NCI-H82 treated with DMSO at 0.1 percent for 48 hours (cell line): ENCODE results near the gene TBL1X.

ENCODE experiments used
- DNase-seq: peaks from one replicate; lab custom pipeline; 2025; ENCODE audit not compliant: unreplicated experiment; lab: John Stamatoyannopoulos, UW

Gene TBL1X

DNA sequence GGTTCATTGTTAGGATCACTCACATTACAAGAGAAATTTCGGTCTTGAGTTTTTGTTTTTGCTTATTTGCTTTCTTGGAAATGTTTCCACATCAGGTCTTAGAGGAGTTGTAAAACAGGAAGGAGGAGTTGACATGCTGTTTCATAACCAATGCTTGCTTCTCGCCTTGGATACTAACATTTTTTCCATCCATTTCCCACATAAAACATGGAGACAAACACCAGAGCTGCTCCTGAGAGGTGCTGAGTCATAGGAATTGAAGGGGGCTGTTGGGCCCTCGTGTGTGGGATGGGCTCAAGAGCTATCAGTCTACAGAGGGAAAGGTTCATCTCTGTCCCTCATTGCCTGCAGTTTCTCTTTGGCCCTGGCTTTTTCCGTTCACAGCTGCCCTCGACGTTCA, 29.9 kb downstream of the TBL1X start:
- no peak for DNase-seq

DNA sequence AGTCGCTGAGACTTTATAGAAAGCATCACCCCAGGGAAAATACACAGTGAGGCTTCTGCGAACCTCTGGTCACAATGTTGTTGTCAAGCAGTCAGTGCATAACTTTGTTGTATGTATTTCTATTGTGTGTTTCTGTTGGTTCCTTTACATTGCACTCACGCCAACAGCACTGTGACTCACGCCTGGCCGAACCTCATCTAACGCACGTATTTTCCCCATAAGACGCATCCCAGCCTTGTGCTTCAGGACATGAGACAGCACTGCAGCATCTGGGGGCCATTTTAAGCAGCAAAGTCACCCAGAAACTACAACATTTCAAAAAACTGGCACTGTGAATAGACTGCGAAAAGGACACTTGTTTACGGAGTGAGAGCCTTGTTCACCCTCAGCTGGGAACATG, 30.6 kb downstream of the TBL1X start:
- DNase-seq: no peak

DNA sequence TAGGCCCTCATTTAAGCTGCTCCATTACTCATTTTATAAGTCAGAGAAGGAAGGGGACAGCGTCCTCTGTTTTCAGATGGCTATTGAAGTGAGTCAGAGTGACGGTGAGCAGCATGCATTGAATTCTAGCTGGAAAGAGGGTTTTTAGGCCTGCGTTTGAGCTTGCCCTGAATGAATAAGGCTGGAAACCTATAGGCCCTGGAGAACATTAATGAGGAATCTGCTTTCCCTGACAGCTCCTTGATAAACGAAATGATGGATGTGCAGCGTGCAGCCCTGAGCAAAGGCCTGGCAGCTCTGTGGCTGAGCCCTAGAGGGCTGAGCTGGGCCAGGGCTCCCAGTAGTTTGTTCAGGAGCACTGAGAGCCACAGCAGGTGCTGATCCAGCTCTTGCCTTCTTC, 33.4 kb downstream of the TBL1X start:
- DNase-seq: no peak

DNA sequence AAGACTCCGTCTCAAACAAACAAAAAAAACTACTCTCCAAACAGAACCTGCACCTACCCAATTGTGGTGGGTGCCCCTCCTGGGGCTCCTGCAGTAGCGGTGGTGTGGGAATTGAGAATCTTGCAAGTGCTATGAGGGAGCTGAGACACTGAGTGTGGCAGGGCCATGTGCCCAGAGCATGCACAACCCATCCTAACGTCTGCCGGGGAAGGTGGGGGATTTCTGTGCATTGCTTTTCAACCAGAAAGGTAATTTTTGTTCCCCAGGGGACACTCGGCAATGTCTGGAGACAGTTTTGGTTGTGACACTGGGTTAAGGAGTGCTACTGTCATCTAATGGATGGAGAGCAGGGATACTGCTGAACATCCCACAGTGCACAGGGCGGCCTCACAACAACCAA, 35.7 kb downstream of the TBL1X start:
- DNase-seq: no peak

DNA sequence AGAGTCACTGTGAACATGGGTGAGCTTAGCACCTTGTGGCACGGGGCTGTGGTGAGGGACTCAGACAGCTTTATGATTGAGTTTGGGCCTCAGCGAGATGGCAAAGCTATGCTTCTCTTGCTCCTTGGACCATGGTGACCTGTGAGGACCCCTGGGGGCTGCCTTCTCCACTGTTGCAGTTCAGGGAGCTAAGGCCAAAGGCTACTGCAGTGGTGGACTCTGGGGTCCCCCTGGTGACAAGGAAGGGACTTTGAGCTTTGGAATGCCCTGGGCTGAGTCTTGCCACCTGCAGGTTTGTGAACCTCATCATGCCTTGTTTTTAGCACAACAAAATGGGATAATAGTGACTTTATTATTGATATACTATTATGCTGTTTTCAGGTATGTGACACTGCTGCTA, 36.5 kb downstream of the TBL1X start:
- DNase-seq: no peak

DNA sequence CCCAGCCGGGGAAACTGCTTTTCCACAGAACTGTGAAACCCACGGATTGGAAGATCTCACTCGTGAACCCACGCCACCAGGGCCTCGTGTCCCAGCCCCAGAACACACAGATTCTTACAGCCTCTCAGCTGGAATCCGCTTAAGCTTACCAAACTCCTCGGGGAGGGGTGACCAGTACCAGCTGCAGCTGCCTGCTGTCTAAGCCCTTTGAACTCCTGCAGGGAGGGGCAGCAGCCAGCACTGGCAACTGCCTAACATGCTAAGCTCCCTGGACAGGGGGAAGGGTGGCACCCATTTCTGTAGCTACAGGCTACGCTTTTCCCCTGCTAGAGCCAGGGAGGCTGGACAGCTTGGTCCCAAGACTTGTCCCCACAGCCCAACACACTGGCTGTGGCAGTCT, 38.4 kb downstream of the TBL1X start:
- no peak for DNase-seq

DNA sequence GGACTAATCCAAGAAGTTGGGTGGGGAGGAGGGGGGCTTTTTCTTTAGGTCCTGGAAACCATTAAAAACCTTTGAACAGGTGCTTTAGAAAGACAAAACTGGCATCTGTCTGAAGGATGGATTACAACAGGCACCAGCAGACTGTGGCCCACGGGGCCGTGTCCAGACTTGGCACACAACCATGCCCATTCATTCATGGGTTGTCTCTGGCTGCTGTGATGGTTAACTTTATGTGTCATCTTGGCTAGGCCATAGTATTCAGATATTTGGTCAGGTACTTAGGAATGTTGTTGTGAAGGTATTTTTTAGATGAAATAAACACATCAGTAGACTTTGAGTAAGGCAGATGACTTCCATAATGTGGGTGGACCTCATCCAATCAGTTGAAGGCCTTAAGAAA, 45.5 kb downstream of the TBL1X start:
- DNase-seq: no peak

DNA sequence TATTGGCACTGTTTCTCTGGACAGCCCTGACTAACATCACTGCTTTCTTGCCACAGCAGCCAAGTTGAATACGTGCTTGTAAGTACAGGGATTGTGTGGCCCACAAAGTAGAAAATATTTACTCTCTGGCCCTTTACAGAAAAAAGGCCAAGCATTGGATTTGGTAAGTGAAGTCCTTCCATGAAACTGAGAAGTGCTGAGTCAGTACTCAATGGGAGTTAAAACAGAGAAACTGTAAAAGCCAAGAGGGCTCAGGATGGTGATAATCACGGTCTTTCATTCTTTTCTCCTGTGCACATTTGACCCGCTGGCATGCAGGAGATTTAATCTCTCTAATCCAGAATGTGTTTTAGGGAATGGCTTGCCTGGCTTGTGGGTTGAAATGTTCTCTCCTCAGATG, 46.1 kb downstream of the TBL1X start:
- DNase-seq: no peak

DNA sequence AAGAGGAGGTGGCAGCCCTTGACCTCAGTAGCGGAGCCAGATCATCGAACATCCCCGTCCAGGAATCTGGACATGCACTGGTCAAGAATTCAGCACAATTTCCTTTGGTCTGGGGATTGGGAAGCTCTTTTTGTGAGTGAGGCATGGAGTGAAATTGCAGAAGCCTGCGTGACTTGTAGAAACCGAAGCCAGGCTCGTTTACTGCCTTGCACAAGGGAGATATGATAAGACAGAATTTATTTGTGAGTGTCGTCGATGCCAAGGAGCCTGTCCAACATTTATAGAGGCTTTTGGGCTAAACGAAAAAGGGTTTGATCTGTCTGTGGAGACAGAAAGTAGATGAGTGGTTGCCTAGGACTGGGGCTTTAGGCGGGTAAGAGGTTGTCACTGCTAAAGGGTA, 50.6 kb downstream of the TBL1X start:
- no peak for DNase-seq

DNA sequence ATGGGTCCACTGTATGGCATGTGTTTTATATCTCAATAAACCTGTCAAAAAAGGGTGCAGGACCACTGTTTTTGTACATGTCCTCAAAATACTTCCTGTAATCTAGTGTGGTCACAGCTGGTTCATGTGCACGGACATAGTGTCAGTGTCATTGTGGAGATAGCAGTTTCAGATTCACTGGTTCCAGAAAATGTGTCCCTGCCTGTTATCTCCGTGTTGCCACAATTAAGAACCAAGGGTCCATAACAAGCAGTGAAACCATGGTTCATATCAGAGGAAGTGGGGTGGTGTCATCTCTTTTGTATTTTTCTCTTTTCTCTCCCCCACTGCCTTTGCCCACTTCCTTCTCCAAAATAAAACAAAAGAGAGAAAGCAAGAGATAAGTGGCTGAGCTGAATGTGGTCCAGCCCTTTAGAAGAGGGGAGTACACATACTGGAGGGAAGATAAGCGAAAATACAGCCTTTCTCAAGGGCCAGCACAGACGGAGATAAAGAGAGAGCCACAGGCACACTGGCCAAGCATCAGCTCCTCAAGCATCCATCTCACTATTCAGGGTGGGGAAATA, 51.2 kb downstream of the TBL1X start:
- DNase-seq: no peak

DNA sequence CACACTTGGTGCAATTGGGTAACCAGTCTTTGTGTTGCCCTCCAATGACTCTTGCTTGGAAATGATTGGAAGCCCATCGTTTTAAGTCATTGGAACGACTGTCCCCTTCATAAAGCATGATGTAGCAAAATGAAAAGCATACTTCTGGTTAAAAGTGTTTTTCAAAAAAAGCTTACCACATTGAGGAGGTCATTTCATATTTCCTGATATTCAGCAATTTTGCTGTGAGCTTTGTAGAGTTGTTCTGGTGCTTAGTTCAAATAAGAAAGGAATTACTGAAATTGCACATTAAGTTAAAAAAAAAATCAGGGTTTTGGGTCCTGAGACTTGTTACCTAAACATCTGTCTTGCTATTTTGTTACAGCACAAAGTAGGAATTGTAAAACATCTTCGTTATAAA, 51.8 kb downstream of the TBL1X start:
- DNase-seq: no peak

DNA sequence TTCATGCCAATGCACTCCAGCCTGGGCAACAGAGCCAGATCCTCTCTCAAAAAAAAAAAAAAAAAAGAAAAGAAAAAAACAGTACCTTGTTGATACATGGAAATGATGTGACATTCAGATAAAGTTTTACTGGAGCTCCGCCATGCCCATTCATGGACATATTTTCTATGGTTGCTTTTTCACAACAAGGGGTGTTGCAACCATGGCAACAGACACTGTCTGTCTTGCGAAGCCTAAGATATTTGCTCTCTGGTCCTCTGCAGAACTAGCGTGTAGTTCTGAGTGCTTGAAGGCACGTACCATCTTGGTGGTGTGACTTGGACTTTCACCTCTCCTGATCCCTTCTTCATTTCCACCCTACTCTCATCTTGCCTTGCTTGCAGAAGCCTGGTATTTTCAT, 53.2 kb downstream of the TBL1X start:
- no peak for DNase-seq

DNA sequence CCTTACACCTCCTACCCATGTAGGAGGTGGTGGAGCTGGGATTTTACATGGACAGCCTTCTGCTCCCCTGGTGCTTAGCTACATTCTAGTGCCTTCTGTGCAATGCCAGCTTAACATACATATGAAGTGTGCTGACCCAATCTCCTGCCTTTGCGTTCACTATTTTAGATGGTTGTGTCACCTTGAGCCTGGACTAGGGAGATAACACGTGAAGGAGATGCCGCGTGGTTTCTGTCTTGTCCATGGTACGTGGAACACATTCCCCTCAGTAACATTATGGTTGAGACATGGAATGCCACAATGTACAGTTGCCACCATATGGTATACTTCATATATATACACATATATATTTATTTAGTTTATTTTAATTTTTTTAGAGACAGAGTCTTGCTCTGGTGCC, 54.0 kb downstream of the TBL1X start:
- DNase-seq: no peak

DNA sequence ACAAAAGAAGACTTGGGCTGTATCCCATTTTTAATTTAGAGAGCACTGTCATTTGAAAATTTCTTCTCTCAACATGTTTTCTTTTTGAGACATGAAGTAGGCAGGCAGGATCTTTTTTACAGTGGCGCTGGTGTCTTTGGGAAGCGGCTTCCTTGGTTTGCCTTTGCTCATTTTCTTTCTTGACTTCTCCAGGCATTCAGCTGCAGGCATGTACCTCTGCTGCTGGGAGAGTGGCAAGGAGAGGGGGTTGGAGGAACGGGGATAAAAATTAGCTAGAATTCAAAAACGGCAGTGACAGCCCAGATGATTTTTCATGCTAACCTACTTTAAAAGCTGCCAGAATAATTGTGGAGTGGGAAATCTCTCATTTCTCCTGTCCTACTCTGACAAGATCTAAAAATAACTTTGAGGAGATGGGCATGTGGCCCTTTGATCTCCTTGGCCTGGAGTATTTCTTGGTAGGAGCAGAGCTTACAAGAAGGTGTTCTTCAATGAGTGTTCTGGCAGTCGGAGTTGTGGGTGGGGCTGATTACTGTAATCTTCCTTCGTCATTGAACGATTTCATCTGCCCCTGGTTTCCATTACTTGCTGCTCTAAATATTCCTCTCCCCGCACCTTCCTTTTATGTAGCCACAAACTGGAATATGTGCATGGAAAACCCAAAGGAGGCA, 54.8 kb downstream of the TBL1X start:
- no peak for DNase-seq

DNA sequence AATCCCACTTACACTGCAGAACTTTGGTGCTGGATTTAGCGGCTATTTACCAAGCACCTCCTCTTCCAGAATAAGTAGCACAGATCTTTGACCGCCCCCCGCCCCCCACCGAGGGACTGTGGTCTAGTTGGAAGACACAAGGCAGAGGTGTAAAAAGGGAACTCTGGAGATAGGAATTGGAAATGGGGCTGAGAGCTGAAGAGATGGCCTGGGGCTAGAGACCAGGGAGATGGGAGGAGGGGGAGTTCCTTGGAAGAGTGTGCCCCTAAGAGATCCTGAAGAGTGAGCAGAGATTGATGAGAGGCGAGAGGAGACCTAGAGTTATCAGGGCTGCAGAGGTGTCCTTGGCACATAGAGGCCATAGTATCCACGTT, 55.3 kb downstream of the TBL1X start:
- no peak for DNase-seq

DNA sequence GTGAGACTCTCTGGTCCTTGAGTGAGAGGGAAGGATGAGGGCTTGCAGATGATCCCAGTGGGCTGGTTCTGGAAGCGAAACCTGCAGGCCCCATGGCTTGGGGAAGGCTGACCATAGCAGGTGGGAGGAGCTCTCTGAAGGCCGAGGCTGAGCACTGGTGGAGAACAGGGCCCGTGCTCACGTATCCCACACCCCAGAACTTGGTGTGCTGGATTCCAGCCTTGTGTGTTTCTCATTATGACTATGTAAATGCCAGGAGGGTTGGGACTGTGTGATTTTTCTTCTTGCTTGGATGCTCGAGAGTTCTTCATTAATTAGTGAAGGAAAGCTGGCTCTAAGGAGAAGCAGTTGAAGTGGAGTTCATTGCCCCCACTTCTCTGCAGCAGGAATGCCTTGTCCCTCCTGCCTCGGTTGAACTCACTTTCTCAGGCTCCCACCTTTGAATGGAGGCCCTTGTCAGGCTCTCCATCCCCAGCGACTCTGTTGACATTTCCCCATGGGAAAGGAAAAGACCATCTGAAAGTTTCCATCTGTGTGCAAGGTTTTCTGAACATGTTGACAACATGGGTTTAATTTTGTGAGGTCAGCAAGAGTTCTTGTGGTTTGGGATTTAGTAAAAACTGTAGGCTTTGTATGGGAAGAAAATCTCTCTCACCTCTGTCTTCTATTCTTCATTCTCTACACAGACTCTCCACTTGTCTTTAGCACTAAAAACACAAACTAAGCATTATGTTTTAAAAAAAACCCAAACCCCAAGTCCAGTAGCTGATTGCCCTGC, 57.7 kb downstream of the TBL1X start:
- no peak for DNase-seq

DNA sequence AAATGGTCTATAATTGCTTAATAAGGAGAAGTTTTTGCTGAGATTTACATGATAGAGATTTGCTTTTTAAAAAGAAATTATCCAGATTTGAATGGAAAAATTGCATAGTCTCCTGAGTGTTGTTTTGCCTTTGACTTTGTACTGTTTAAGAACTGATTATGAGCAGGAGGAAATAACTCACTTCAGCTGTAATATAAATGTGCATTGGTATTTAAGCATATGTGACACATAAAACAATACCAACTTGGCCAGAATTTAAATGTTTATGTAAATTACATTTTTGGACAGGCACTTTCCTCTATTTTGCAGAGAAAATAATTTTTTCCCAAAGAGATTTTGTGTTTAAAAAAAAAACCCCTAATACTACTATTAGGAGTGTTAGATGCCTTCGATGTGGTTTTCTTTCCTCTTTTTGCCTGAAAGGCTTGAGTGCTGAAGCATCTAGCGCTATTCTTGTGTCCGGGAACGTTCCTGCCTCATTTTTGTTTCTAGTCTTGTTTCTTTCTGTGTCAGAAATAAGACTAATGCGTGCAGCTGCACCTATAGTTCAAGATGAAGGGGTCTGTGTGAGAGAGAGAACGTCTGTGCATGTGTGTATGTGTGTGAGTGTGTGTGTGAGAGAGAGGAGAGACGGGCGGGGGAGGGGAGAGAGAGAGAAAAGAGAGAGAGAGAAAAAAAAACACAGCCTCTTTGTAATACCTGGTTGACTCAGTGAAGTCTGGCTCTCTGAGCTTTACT, 60.8 kb downstream of the TBL1X start:
- DNase-seq: no peak

DNA sequence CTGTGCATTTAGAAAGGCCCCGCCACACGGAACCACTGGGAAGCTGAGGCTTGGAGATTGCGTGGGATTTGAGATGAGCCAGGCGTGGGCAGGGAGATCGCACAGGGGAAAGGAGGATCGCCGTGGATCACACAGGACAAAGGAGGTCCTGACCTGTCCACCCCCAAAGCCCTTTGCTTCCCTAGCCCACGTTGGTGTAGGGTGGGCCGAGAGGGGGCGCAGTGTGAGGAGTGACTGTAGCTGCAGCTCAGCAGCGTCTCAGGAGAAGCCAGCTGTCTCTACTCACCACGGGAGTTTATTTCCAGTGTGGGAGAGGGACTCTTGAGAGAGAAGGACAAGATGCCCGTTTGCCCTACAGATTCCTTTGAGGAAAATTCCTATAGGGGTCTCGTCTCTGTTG, 62.1 kb downstream of the TBL1X start:
- no peak for DNase-seq

DNA sequence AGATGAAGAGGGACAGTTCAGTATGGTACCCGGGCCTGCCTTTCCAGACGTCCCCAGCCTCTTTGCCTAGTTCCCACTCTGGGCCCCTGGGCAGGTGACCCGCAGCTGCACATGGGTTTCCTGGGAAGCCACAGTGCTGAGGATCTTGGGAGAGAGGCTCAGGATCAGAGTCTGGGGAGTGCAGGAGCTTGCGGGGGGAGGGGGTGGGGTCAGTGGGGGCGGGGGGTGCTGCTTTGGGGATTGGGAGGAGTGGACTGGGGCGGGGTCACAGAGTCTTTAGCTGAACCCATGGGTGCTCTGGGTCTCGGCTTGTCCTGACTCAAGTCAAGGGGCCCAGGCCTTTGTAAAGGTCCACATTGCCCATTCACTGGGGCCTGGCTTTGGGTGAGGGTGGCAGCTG, 63.6 kb downstream of the TBL1X start:
- DNase-seq: no peak

DNA sequence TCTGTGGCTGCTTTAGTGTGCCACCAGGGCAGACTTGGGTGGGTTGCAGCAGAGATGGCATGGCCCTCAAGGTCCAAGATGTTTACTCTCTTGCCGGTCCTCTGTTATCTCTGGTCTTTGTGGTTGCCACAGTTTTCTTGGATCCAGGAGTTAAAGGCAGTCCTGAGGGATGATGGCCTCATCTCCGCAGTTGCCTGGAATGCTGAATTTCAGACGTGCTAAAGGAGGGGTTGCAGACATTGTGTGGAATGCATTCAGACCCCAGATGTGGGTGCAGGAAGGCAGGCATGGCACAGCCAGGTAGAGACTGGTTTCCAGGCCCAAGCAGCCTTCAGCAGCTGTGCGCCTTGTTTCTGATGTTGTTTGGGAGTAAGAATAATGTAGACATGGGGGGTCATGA, 64.4 kb downstream of the TBL1X start:
- DNase-seq: no peak

DNA sequence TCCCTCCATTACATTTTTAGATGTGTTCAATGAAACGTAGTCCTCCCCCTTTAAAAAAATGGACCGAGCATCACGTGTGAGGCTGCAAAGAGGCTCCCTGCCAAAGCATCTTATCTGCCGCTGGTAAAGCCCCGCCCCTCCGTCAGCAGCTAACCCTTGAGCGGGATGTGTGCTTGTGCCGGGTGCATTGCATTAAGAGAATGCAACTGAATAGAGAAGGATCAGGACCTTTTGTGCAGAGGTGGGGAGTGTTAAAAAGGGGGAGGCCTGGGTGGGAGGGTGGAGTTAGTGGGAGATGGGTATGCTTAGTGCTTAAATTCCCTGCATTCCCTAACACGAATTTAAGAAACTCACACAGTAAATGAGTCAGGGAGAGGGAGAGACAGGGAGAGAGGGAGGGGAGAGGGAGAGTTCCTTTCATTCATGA, 66.0 kb downstream of the TBL1X start:
- DNase-seq: peak; percentile 58

DNA sequence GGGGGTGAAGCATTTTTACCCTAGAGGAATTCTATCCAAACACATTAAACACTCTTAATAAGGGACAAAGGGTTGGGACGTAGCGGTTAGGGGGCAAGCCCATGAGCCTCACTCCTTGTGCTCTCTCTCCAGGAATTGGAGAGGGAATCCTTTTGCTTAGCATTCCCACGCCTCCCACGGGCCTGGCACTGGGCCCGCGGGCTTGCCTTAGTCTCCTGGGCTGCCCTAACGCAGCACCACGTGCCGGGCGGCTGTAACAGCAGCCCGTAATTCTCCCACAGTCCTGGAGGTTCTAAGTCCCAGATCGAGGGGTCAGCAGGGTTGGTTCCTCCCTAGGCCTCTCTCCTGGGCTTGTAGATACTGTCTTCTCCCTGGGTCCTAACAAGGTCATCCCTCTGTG, 67.5 kb downstream of the TBL1X start:
- DNase-seq: no peak
